ENCODE data around the gene CSTB.
A peak's percentile ranks its signal among the peaks of the same experiment; 100 is the strongest.
"Not testable (repeated sequence)": the region's sequence is repeated elsewhere in the genome, so short reads cannot be mapped to it uniquely, and the experiment has no call there.

CSTB gene, protein sequence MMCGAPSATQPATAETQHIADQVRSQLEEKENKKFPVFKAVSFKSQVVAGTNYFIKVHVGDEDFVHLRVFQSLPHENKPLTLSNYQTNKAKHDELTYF

DNA sequence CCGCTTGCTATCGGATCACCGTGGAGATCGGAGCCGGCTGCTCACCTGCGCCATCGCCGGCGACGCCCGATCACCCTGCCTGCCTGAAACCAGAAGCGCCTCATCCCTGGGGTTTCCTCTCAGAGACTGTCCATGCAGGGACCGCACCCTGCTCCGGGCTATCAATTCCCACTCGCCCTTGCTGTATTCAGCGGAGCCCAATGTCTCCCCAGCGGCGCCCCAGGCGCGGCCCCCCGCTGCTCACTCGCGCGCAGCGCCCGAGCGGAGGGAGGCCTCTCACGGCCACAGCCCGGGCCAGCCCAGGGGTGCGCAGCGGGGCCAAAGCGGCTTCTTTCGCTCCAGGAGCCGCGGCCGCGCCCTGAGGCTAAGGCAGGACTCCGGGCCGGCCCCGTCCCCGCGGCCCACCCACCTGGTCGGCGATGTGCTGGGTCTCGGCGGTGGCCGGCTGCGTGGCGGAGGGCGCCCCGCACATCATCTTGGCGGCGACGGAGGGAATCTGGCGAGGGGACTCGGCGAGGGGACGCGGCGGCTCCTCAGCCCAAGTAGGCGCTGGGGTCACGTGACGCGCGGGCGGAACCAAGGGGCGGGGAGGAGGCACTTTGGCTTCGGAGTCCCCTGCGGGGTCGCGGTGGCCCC, at the start of gene CSTB:
CSTB (minus strand) TSS at position 514 of the 636 bp plus-strand sequence; CDS start at position 475, 39 bp downstream.
- H3K27ac ChIP-seq (ENCODE audit: low read depth, low read length): peak within 1 kb of the TSS; percentile 86

DNA sequence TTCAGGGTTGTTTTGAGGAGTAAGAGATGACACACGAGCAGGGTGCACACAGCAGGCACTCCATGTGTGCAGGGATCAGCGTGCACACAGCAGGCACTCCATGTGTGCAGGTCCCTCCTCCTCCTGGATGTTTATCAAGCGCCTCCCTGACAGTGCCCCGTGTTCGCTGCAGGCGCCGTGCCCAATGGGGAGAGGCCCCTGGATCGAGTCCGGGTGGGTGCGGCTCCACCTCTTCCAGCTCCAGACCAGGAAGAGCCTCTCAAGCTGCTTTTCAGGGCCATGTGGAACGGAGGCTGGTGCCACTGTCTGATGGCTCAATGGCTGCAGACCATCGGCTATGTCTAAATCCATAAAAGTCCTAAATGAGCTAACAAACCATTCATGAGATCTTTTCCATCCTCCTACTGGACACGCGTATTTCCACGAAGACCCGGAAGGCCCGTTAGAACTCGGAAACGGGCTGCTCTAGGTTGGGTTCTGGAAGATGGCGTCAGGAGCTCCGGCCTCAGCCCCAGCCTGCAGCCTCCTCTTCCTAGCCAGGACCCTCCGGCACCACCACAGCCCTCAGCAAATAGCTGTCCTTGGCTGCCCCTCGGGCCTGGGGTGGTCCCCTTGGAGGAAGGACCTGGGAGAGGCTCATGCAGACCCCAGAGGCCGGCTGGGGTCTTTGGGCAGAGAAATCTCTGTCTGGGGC, 49.3 kb upstream of the CSTB start:
- no peak overlapping the region for H3K9ac ChIP-seq (ENCODE audit: low read length)
- H3K36me3 ChIP-seq (ENCODE audit: control insufficient read depth, insufficient read depth, low read length): no peaks in the 10 kb centered on the region
- no peak overlapping the region for H3K4me3 ChIP-seq (ENCODE audit: low read length)
- H3K4me1 ChIP-seq (ENCODE audit: control insufficient read depth, insufficient read depth, low read length): no peaks in the 10 kb centered on the region
- H3K27ac ChIP-seq (ENCODE audit: low read depth, low read length): no peak overlapping the region
- peaks cover 12% of the 10 kb centered on the region for H3K27me3 ChIP-seq (ENCODE audit: control insufficient read depth, insufficient read depth, low read length)

More for the DNA sequence above, at the start of gene CSTB:
- peaks cover 9% of the 10 kb centered on the region for H3K36me3 ChIP-seq (ENCODE audit: control insufficient read depth, insufficient read depth, low read length)
- peak within 1 kb of the TSS; percentile 89 for H3K4me3 ChIP-seq (ENCODE audit: low read length)
- H3K4me1 ChIP-seq (ENCODE audit: control insufficient read depth, insufficient read depth, low read length): peaks cover 5% of the 10 kb centered on the region
- H3K27me3 ChIP-seq (ENCODE audit: control insufficient read depth, insufficient read depth, low read length): no peaks in the 10 kb centered on the region
- H3K9ac ChIP-seq (ENCODE audit: low read length): peak within 1 kb of the TSS; percentile 66

DNA sequence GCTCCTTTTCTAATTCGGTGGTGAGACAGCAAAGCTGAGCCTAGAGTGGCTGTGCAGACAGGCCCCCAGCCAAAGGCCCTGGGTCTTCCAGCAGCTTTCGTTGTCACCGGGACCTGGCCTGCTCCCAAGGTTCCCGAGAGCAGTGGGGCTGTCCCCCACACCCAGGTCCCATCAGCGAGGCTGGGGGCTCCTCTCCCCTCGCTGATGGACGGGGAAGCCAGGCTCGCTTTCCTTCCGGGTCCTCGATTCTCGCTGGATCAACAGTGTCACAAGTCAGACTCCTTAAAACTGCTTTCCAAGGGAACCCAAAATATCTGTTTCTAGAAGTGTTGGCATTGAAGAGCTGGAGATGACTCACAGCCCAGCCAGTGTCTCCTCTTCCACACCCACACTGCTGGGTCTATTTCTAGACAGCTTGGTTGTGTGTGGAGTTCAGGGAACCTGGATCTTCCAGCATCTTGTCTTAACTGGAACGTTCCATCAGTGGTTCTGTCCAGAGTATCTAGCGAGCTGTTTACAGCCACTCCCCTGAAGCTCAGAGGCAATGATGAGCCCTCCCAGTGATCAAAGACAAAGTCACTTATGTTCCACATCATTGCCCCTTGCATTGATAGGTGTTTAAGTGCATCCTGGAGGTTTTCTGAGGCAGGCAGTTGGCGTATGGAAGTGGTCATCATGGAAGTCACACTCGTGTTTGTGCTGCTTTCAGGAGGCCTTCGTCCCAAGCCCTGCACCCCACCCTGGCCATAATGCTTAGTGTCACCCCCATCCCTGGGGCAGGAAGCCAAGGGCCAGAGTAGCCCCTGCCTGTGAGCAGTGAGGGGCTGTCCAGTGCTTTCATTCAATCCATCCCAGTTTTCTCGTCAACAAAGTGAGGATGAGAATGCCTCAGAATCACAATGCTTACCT, 48.5 kb upstream of the CSTB start:
- Histone ChIP-seq H3K36me3 (ENCODE audit: control insufficient read depth, insufficient read depth, low read length) (no peaks in the 10 kb centered on the region), H3K27me3 (ENCODE audit: control insufficient read depth, insufficient read depth, low read length) (peaks cover 12% of the 10 kb centered on the region), H3K4me3 (ENCODE audit: low read length) (no peak overlapping the region), H3K4me1 (ENCODE audit: control insufficient read depth, insufficient read depth, low read length) (no peaks in the 10 kb centered on the region), H3K9ac (ENCODE audit: low read length) (no peak overlapping the region), H3K27ac (ENCODE audit: low read depth, low read length) (no peak overlapping the region)

DNA sequence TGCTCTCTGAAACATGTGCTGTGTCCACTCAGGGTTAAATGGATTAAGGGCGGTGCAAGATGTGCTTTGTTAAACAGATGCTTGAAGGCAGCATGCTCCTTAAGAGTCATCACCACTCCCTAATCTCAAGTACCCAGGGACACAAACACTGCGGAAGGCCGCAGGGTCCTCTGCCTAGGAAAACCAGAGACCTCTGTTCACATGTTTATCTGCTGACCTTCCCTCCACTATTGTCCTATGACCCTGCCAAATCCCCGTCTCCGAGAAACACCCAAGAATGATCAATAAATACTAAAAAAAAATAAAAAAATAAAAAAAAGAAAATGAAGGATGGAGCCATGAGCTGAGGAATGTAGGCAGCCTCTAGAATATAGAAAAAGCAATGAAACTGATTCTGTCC, 46.6 kb upstream of the CSTB start:
- not testable (repeated sequence) for H3K4me1 ChIP-seq (ENCODE audit: control insufficient read depth, insufficient read depth, low read length); H3K9ac ChIP-seq (ENCODE audit: low read length); H3K36me3 ChIP-seq (ENCODE audit: control insufficient read depth, insufficient read depth, low read length); H3K27ac ChIP-seq (ENCODE audit: low read depth, low read length); H3K4me3 ChIP-seq (ENCODE audit: low read length)
- peaks cover 12% of the 10 kb centered on the region for H3K27me3 ChIP-seq (ENCODE audit: control insufficient read depth, insufficient read depth, low read length)

DNA sequence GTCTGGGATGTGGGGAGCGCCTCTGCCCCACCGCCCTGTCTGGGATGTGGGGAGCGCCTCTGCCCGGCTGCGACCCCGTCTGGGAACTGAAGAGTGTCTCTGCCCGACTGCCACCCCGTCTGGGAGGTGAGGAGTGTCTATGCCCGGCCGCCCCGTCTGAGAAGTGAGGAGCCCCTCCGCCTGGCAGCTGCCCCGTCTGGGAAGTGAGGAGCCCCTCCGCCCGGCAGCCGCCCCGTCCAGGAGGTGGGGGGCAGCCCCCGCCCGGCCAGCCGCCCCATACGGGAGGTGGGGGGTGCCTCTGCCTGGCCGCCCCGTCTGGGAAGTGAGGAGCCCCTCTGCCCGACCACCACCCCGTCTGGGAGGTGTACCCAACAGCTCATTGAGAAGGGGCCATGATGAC, 46.1 kb upstream of the CSTB start:
- peaks cover 12% of the 10 kb centered on the region for H3K27me3 ChIP-seq (ENCODE audit: control insufficient read depth, insufficient read depth, low read length)
- not testable (repeated sequence) for H3K36me3 ChIP-seq (ENCODE audit: control insufficient read depth, insufficient read depth, low read length); H3K4me1 ChIP-seq (ENCODE audit: control insufficient read depth, insufficient read depth, low read length); H3K27ac ChIP-seq (ENCODE audit: low read depth, low read length); H3K4me3 ChIP-seq (ENCODE audit: low read length); H3K9ac ChIP-seq (ENCODE audit: low read length)

DNA sequence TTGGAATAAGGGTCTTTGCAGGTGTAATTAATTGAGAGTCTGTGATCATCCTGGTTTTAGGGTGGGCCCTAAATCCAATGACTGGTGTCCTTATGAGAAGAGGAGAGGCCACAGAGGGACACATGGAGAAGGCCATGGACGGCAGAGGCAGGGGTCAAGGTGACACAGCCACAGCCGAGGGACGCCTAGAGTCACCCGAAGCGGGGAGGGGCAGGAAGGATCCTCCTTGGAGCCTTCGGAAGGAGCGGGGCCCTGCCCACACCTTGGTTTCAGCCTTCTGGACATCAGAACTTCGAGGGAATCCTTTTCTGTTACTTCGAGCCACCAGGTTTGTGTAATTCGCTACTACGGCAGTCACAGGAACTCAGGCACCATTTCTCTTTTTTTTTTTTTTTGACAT, 44.4 kb upstream of the CSTB start:
- Histone ChIP-seq H3K36me3 (ENCODE audit: control insufficient read depth, insufficient read depth, low read length) (no peaks in the 10 kb centered on the region), H3K27ac (ENCODE audit: low read depth, low read length) (no peak overlapping the region), H3K4me1 (ENCODE audit: control insufficient read depth, insufficient read depth, low read length) (no peaks in the 10 kb centered on the region), H3K27me3 (ENCODE audit: control insufficient read depth, insufficient read depth, low read length) (no peaks in the 10 kb centered on the region), H3K4me3 (ENCODE audit: low read length) (no peak overlapping the region), H3K9ac (ENCODE audit: low read length) (no peak overlapping the region)

DNA sequence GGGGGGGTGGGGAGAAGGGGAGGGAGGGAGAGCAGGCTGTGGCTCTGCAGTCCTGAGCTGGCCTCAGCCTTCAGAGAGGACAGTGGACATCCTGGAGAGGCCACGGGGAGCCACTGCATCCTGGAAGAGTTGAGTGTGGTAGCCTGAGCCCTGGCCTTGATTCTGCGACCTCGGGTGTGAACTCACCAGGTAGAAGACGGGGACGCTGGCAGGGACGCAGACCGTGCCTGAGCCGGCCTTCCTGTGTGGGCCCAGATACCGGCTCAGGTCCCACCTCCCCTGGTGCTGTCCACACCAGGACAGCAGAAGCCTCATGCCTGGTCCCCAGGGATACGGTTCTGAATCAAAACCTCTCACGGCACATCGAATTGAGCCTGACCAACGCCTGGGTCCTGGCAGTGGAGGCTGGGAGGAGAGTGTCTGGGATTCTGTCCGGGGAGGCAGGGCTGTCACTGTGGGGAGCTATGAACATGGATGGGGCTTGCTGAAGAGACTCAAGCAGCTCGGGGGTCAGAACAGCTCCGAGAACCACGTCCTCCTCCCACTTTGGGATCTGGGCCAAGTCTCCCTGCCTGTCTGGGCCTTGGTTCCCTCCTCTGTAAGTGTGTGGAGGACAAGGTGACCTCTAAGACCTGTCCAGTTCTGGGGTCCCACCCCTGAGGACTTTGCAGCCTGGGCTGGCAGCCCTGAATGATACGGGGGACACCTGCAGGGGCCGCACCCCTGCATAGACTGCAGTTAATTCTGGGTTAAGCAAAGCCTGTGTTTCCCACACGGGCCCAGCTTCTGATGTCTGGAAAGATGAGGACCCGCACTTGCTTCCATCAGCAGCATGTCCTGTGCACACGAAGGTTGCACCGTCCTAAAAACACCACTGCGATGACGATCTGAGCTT, 43.6 kb upstream of the CSTB start:
- H3K4me3 ChIP-seq (ENCODE audit: low read length): no peak overlapping the region
- H3K36me3 ChIP-seq (ENCODE audit: control insufficient read depth, insufficient read depth, low read length): no peaks in the 10 kb centered on the region
- no peak overlapping the region for H3K27ac ChIP-seq (ENCODE audit: low read depth, low read length)
- no peak overlapping the region for H3K9ac ChIP-seq (ENCODE audit: low read length)
- no peaks in the 10 kb centered on the region for H3K27me3 ChIP-seq (ENCODE audit: control insufficient read depth, insufficient read depth, low read length)
- H3K4me1 ChIP-seq (ENCODE audit: control insufficient read depth, insufficient read depth, low read length): no peaks in the 10 kb centered on the region

DNA sequence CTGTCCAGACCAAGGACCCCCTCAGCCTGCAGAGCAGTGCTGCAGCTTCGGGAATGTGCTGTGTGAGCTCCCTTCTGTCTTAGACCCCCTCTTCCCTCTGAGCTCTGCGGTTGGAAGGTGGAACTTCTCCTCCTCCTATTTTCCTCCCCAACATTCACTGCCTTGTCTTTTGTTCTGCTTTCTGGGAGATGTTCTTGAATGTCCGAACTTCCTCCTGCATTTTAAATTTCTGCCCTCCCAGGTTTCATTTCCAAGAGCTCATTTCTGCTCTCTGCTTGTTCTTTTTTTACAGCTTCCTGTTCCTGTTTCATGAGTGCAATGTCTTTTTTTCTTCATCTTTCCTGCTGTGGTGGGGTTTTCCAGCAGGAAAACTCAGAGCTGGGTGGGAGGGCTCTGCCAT, 42.6 kb upstream of the CSTB start:
- Histone ChIP-seq H3K36me3 (ENCODE audit: control insufficient read depth, insufficient read depth, low read length) (no peaks in the 10 kb centered on the region), H3K27me3 (ENCODE audit: control insufficient read depth, insufficient read depth, low read length) (no peaks in the 10 kb centered on the region), H3K4me1 (ENCODE audit: control insufficient read depth, insufficient read depth, low read length) (no peaks in the 10 kb centered on the region), H3K27ac (ENCODE audit: low read depth, low read length) (no peak overlapping the region), H3K4me3 (ENCODE audit: low read length) (no peak overlapping the region), H3K9ac (ENCODE audit: low read length) (no peak overlapping the region)

DNA sequence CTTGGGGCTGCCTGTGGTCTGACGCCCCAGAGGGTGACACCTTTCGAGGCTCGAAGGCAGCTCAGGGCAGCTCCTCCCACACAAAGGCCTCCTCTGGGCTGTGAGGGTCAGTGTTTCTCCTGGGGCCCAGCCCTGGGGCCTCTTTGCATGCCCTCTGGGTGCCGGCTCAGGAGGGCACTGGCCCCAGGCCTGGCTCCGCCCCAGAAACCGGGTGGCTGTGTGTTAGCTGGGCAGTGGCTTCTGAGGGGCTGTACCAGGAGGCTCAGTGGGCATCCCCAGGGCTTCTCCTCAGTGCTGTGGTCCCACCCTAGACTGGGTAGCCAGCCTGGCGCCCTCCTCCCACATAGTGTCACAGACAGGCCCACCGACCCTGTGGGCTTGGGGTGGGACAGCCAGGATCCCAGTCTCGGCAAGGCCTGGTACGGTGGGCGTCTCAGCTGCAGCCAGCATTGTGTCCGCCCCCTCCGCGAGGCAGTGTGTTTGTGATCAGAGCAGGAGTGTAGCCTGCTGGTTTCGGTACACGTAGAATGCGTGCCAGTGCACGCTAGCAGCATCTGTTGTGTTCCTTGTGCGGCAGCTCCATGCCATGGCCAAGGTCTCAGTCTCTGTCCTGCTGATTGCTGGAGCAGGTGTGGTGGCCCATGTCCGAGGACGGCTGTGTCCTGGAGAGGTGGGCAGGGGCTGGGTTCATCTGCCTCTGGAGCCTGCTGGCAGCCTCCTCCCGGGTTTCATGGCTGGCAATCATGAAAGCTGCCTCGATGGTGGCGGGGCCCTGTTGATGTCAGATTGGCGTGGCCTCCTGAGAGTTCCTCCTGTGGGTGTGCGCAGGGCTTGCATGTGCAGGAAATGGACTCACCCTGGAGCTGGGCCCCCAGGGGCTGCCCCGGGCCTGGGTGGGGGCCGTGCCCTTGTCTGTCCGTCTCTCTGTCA, 41.3 kb upstream of the CSTB start:
- H3K27me3 ChIP-seq (ENCODE audit: control insufficient read depth, insufficient read depth, low read length): no peaks in the 10 kb centered on the region
- H3K36me3 ChIP-seq (ENCODE audit: control insufficient read depth, insufficient read depth, low read length): no peaks in the 10 kb centered on the region
- H3K9ac ChIP-seq (ENCODE audit: low read length): no peak overlapping the region
- no peak overlapping the region for H3K4me3 ChIP-seq (ENCODE audit: low read length)
- H3K4me1 ChIP-seq (ENCODE audit: control insufficient read depth, insufficient read depth, low read length): no peaks in the 10 kb centered on the region
- H3K27ac ChIP-seq (ENCODE audit: low read depth, low read length): no peak overlapping the region

DNA sequence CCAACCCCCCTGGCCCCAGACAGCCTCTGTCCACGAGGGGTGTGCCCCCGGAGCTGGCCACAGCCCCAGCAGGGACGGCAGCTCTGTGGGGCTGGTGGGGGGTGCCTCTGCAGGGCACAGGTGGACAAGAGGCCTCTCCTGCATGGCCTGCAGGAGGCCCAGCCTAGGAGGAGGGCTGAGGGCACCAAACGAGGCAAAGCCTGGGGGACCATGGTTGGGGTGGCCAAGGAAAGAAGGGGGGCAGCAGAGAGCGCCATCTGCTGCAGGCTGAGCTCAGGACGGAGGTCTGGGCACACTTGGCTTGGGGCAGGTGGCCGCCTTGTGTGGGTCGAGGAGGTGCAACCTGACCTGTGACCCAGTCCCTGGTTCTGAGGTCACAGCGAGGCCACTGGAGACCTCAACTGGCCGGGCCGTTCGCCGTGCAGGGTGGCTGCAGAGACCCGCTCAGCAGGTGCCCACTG, 40.5 kb upstream of the CSTB start:
- no peaks in the 10 kb centered on the region for H3K27me3 ChIP-seq (ENCODE audit: control insufficient read depth, insufficient read depth, low read length)
- H3K4me3 ChIP-seq (ENCODE audit: low read length): no peak overlapping the region
- H3K9ac ChIP-seq (ENCODE audit: low read length): no peak overlapping the region
- H3K4me1 ChIP-seq (ENCODE audit: control insufficient read depth, insufficient read depth, low read length): no peaks in the 10 kb centered on the region
- no peak overlapping the region for H3K27ac ChIP-seq (ENCODE audit: low read depth, low read length)
- no peaks in the 10 kb centered on the region for H3K36me3 ChIP-seq (ENCODE audit: control insufficient read depth, insufficient read depth, low read length)

DNA sequence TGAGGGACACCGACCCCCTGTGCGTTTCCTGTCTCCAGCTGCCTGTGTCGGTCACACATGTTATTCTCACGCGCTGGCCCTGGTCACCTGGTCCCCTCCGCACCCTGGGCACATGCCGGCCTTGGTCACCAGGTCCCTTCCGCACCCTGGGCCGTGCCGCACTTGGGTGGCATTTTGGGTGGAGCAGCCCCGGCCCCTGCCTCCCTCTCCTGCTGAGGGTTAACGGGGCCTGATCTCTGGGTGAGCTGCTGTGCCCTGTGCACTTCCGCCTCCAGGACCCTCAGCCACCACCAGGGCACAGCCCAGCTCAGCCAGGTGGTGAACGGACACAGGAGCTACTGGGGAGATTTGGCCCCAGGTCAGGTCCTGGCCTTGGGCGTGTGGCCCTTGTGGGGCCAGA, 39.9 kb upstream of the CSTB start:
- Histone ChIP-seq H3K4me1 (ENCODE audit: control insufficient read depth, insufficient read depth, low read length) (no peaks in the 10 kb centered on the region), H3K27me3 (ENCODE audit: control insufficient read depth, insufficient read depth, low read length) (no peaks in the 10 kb centered on the region), H3K27ac (ENCODE audit: low read depth, low read length) (no peak overlapping the region), H3K4me3 (ENCODE audit: low read length) (no peak overlapping the region), H3K36me3 (ENCODE audit: control insufficient read depth, insufficient read depth, low read length) (no peaks in the 10 kb centered on the region), H3K9ac (ENCODE audit: low read length) (no peak overlapping the region)
